Neural progenitor cell (in vitro differentiated cells): ENCODE data around the gene SDHA.

Experiments
- EZH2 ChIP-seq: fragments of 200-600 bp; sonication (generic); IDR thresholded peaks from 2 replicates; pipeline ENCODE4 v1.6.1; 2017; ENCODE audit warnings: antibody characterized with exemption, mild to moderate bottlenecking, moderate library complexity
- EZH2phosphoT487 ChIP-seq: fragments of 200-600 bp; sonication (generic); IDR thresholded peaks from 2 replicates; pipeline ENCODE4 v1.6.1; 2017; ENCODE audit warnings: antibody characterized with exemption
- TF ChIP-seq, protein P1 (sequence below): fragments of 200-600 bp; sonication (generic); IDR thresholded peaks from 2 replicates; pipeline ENCODE4 v1.5.1; 2017; ENCODE audit warnings: antibody characterized with exemption, mild to moderate bottlenecking

- TF ChIP-seq, protein P1, sequence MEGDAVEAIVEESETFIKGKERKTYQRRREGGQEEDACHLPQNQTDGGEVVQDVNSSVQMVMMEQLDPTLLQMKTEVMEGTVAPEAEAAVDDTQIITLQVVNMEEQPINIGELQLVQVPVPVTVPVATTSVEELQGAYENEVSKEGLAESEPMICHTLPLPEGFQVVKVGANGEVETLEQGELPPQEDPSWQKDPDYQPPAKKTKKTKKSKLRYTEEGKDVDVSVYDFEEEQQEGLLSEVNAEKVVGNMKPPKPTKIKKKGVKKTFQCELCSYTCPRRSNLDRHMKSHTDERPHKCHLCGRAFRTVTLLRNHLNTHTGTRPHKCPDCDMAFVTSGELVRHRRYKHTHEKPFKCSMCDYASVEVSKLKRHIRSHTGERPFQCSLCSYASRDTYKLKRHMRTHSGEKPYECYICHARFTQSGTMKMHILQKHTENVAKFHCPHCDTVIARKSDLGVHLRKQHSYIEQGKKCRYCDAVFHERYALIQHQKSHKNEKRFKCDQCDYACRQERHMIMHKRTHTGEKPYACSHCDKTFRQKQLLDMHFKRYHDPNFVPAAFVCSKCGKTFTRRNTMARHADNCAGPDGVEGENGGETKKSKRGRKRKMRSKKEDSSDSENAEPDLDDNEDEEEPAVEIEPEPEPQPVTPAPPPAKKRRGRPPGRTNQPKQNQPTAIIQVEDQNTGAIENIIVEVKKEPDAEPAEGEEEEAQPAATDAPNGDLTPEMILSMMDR, result no peak
- no peak for TF ChIP-seq EZH2phosphoT487
- no peak for TF ChIP-seq EZH2
Observed at GRCh38 chr5:252546-252945, 34.4 kb downstream of the SDHA start.
